Astrocyte (in vitro differentiated cells and primary cell): ENCODE results near the gene GID4.

Experiments used
- EZH2 ChIP-seq: IDR thresholded peaks from 2 replicates; pipeline ENCODE4 v1.6.1; 2012; ENCODE audit warnings: mild to moderate bottlenecking, low read length, inconsistent platforms; ENCODE audit not compliant: insufficient read depth
- TF ChIP-seq, protein P1 (sequence below): IDR thresholded peaks from 2 replicates; pipeline ENCODE4 v1.5.1; 2011; ENCODE audit warnings: low read depth, mild to moderate bottlenecking, inconsistent platforms, low read length, moderate library complexity; ENCODE audit not compliant: insufficient read depth

DNA sequence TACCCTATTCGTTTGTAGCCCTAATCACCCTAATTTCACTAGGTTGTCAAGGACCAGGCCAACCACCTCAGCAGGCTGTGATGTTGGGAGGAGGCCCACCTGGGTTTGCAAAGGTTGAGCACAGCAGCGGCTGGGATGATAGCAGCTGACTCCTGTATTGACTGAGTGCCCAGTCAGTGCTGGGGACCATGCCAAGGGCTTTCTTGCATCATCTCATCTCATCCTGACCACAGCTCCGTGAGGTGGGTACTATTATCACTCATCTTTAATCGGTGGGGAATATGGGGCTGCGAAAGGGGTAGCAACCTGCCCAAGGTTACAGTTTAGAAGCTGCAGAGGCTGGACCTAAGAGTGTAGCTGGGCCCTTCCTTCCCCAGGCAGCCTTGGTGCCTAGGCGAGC lies 11.9 kb upstream of the GID4 start:
- TF ChIP-seq, protein P1, sequence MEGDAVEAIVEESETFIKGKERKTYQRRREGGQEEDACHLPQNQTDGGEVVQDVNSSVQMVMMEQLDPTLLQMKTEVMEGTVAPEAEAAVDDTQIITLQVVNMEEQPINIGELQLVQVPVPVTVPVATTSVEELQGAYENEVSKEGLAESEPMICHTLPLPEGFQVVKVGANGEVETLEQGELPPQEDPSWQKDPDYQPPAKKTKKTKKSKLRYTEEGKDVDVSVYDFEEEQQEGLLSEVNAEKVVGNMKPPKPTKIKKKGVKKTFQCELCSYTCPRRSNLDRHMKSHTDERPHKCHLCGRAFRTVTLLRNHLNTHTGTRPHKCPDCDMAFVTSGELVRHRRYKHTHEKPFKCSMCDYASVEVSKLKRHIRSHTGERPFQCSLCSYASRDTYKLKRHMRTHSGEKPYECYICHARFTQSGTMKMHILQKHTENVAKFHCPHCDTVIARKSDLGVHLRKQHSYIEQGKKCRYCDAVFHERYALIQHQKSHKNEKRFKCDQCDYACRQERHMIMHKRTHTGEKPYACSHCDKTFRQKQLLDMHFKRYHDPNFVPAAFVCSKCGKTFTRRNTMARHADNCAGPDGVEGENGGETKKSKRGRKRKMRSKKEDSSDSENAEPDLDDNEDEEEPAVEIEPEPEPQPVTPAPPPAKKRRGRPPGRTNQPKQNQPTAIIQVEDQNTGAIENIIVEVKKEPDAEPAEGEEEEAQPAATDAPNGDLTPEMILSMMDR, result no peak
- TF ChIP-seq EZH2, result no peak
